Measurements from ENCODE around the gene STK35. TPM values are rescaled to one million over a fixed set of nuclear protein-coding genes. Genes with fewer than 3 reads are reported as not detected.

The STK35 gene
- total and polyA plus RNA-seq, 2 of the 13 experiments (the other 11 are each of a cell fraction or from before 2014, with no cell fraction given) = 27.4 to 29.8 TPM

DNA sequence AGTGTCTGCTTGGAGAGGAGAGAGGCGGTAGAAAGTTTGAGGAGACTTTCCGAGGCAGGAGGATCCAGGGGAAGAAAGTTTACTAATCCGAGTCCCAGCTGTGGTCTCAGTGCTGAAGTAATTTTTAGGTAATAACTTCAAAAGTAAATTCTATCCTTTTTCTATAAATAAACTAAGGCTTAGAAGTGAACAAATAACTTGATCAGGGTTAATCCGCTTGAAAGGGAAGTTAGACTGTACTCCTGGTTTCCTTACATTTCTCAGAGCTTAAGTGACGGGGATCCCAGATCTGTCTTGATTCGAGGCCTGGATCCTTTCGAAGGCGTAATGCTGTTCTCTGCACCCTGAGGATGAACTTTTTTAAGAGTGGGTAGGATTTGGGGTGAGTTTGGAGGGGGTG, 2.6 kb downstream of the STK35 start:
- Histone ChIP-seq H3K4me3 (replicated peaks in 1 of 3; ENCODE audit: insufficient read depth in 1 of 3, low read depth in 2 of 3, low read length in 3 of 3) (peak overlapping the region; percentile 71 to 96 (median 74)), H3K9me3 (ENCODE audit: low read length) (no peaks in the 10 kb centered on the region), H3K9ac (ENCODE audit: insufficient read depth, low read depth, low read length) (peak overlapping the region; percentile 97), H3K4me2 (ENCODE audit: low read depth, low read length) (peak overlapping the region; percentile 99), H3K36me3 (replicated peaks in 1 of 2; ENCODE audit: control insufficient read depth in 1 of 2, insufficient read depth in 2 of 2, low read length in 2 of 2) (peaks cover 28 to 40% of the 10 kb centered on the region in 2 experiments), H4K20me1 (ENCODE audit: insufficient read depth, low read length) (peaks cover 46% of the 10 kb centered on the region), H3K27ac (ENCODE audit: extremely low read length, insufficient read depth, low read length) (peak overlapping the region; percentile 100), H2AFZ (ENCODE audit: low read length) (no peak overlapping the region), H3K27me3 (ENCODE audit: control insufficient read depth in 1 of 2, insufficient read depth in 2 of 2, low read length in 2 of 2) (no peaks in the 10 kb centered on the region; a peak in 1 of 5 replicates), H3K4me1 (ENCODE audit: insufficient read depth, low read length) (peaks cover 73% of the 10 kb centered on the region), H3K79me2 (ENCODE audit: insufficient read depth, low read length) (peaks cover 62% of the 10 kb centered on the region)
- no peak for TF ChIP-seq KMT2A (CRISPR knock-in tag; IDR thresholded peaks at IDR 0.05)
- no peak for TF ChIP-seq TBX2 (CRISPR knock-in tag; IDR thresholded peaks at IDR 0.05; ENCODE audit: borderline replicate concordance)
- TF ChIP-seq KDM5B (CRISPR knock-in tag; IDR thresholded peaks at IDR 0.05; ENCODE audit: borderline replicate concordance) = no peak
- TF ChIP-seq PHF20 (CRISPR knock-in tag; IDR thresholded peaks at IDR 0.05) = no peak
- 0 out of 2 replicates have a peak, but pooled peaks have one; percentile 0 for TF ChIP-seq PHF21A (CRISPR knock-in tag; IDR thresholded peaks at IDR 0.05)
- no peak for TF ChIP-seq ZMYM2 (CRISPR knock-in tag; IDR thresholded peaks at IDR 0.05)
- no peak for TF ChIP-seq ZFY (CRISPR knock-in tag; IDR thresholded peaks at IDR 0.05)
- no peak for TF ChIP-seq SIX4 (CRISPR knock-in tag; IDR thresholded peaks at IDR 0.05)
- TF ChIP-seq FOXC1 (CRISPR knock-in tag; IDR thresholded peaks at IDR 0.05; ENCODE audit: borderline replicate concordance) = 0 out of 2 replicates have a peak, but pooled peaks have one; percentile 7
- intact Hi-C loops (cut with micrococcal nuclease; ENCODE audit: unreplicated experiment) = no loop called here
- in situ Hi-C loops (cut with HindIII; ENCODE audit: extremely low pct_ligation_motif_present, low pct_unique_long_range_greater_than_20kb) = no loop called here
- BruUV-seq (replicated peaks) = no TSS peak
- DNase-seq (ENCODE audit: low spot score) (no peak), ATAC-seq (no peak), FAIRE-seq (no peak)
- ChIA-PET POLR2A (interaction anchor here (0.8 to 3.1 kb wide), 8 partner anchors 10 to 43 kb away, joined by 3 to 8 read pairs (median 3); no protein-coding TSS in a partner anchor), CTCF (ENCODE audit: low intra/inter-chr PET ratio, low total read pairs) (no interaction called here)
- WGBS (ENCODE audit: low lambda C conversion rate) = 68% methylated on average over 8 of the region's 8 CpGs

DNA sequence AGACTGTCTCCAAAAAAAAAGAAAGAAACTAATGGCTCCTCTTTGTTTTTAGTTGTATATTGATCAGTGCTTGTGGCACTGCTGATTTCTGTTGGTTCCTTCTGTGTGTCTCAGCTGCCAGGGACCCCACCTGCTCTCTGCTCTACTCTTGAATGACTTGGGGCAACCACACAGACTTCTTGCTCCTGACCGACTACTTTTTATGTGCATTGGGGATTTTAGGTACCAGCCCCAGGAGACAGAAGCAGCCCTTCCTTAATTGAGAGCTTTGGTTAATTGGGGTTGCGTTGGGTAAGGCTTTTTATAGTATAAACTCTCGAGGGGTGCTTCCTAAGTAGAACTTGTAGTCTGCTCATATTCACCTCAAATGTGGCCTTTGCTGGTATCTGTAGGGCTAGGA, 6.9 kb downstream of the STK35 start:
- no TSS peak for BruUV-seq (replicated peaks)
- Histone ChIP-seq H3K36me3 (replicated peaks in 1 of 2; ENCODE audit: control insufficient read depth in 1 of 2, insufficient read depth in 2 of 2, low read length in 2 of 2) (peaks cover 42 to 81% of the 10 kb centered on the region in 2 experiments), H3K9ac (ENCODE audit: insufficient read depth, low read depth, low read length) (no peak overlapping the region), H3K4me2 (ENCODE audit: low read depth, low read length) (no peak overlapping the region), H3K9me3 (ENCODE audit: low read length) (no peaks in the 10 kb centered on the region), H3K27me3 (ENCODE audit: control insufficient read depth in 1 of 2, insufficient read depth in 2 of 2, low read length in 2 of 2) (no peaks in the 10 kb centered on the region), H3K4me1 (ENCODE audit: insufficient read depth, low read length) (peaks cover 61% of the 10 kb centered on the region), H3K79me2 (ENCODE audit: insufficient read depth, low read length) (peaks cover 98% of the 10 kb centered on the region), H3K4me3 (replicated peaks in 1 of 3; ENCODE audit: insufficient read depth in 1 of 3, low read depth in 2 of 3, low read length in 3 of 3) (no peak overlapping the region), H2AFZ (ENCODE audit: low read length) (no peak overlapping the region), H3K27ac (ENCODE audit: extremely low read length, insufficient read depth, low read length) (no peak overlapping the region), H4K20me1 (ENCODE audit: insufficient read depth, low read length) (peaks cover 80% of the 10 kb centered on the region)
- FAIRE-seq = no peak
- ATAC-seq = no peak
- no peak for DNase-seq (ENCODE audit: low spot score)
- in situ Hi-C loops (cut with HindIII; ENCODE audit: extremely low pct_ligation_motif_present, low pct_unique_long_range_greater_than_20kb) (no loop called here), intact Hi-C loops (cut with micrococcal nuclease; ENCODE audit: unreplicated experiment) (no loop called here)
- CTCF ChIA-PET (ENCODE audit: low intra/inter-chr PET ratio, low total read pairs) = no interaction called here
- TF ChIP-seq ZMYM4 (CRISPR knock-in tag; IDR thresholded peaks at IDR 0.05) (no peak), POLR2AphosphoS2 (IDR thresholded peaks at IDR 0.05; ENCODE audit: low read depth, low read length) (no peak)
- POLR2A ChIA-PET = no interaction called here
- WGBS (ENCODE audit: low lambda C conversion rate) = 97% methylated on average over 3 of the region's 3 CpGs

All from HepG2 (cell line).